BLaER1 treated with 17β-estradiol and CSF1 and Interleukin-3, amounts not matched to agents 10 nM and 100 nM (cell line): ENCODE results near the gene MUC6.

Experiments used
- H3K27ac ChIP-seq, 11 experiments: shearing (Covaris generic); formaldehyde crosslinking; 2 replicates each; pipeline ENCODE4 v1.8.1; 2022
- H3K27me3 ChIP-seq, 11 experiments: shearing (Covaris generic); formaldehyde crosslinking; 2 replicates each; pipeline ENCODE4 v1.8.1; 2022
- H3K36me3 ChIP-seq, 11 experiments: shearing (Covaris generic); formaldehyde crosslinking; 2 replicates each; pipeline ENCODE4 v1.8.1; 2022
- H3K4me1 ChIP-seq, 10 experiments: shearing (Covaris generic); formaldehyde crosslinking; 2 replicates each; pipeline ENCODE4 v1.8.1; 2022
- H3K4me2 ChIP-seq, 11 experiments: shearing (Covaris generic); formaldehyde crosslinking; 2 replicates each; pipeline ENCODE4 v1.8.1; 2022
- H3K4me3 ChIP-seq, 10 experiments: shearing (Covaris generic); formaldehyde crosslinking; 2 replicates each; pipeline ENCODE4 v1.8.1; 2022
- H3K9ac ChIP-seq, 11 experiments: shearing (Covaris generic); formaldehyde crosslinking; 2 replicates each; pipeline ENCODE4 v1.8.1; 2022
- H3K9me3 ChIP-seq, 11 experiments: shearing (Covaris generic); formaldehyde crosslinking; replicated peaks in 1 of 11; 2 replicates each; pipeline ENCODE4 v1.8.1; 2022
- H4K20me1 ChIP-seq, 11 experiments: shearing (Covaris generic); formaldehyde crosslinking; 2 replicates each; pipeline ENCODE4 v1.8.1; 2022
- Cebpa-rat ChIP-seq, 11 experiments: shearing (Covaris generic); IDR thresholded peaks; 2 replicates each; pipeline ENCODE4 v1.8.1; 2022

MUC6 gene

GRCh38 chr11:1054143-1055108, 17.9 kb upstream of the MUC6 start:
- no peak overlapping the region for H3K27ac ChIP-seq
- peak overlapping the region in 2 of 11 experiments; percentile 9 to 41; a peak in 2 of 22 replicates for H3K9ac ChIP-seq

GRCh38 chr11:1053121-1053901, 16.8 kb upstream of the MUC6 start:
- no peaks in the 10 kb centered on the region for H3K9me3 ChIP-seq
- H3K4me2 ChIP-seq: peak overlapping the region in 9 of 11 experiments; percentile 15 to 89 (median 82); a peak in 15 of 22 replicates
- H3K27ac ChIP-seq: no peak overlapping the region
- peaks cover 49 to 92% (median 88%) of the 10 kb centered on the region in 10 experiments for H3K4me1 ChIP-seq
- peaks cover 0 to 24% (median 0%) of the 10 kb centered on the region in 11 experiments; a peak in 2 of 22 replicates for H4K20me1 ChIP-seq
- H3K4me3 ChIP-seq: no peak overlapping the region
- no peak for TF ChIP-seq Cebpa-rat (IDR thresholded peaks at IDR 0.05)
- no peaks in the 10 kb centered on the region for H3K27me3 ChIP-seq
- no peaks in the 10 kb centered on the region for H3K36me3 ChIP-seq
- peak overlapping the region in 2 of 11 experiments; percentile 16 to 24; a peak in 2 of 22 replicates for H3K9ac ChIP-seq

More at GRCh38 chr11:1054143-1055108, 17.9 kb upstream of the MUC6 start:
- Histone ChIP-seq H3K9me3 (no peaks in the 10 kb centered on the region), H3K36me3 (no peaks in the 10 kb centered on the region), H4K20me1 (peaks cover 0 to 24% (median 0%) of the 10 kb centered on the region in 11 experiments; a peak in 2 of 22 replicates), H3K27me3 (no peaks in the 10 kb centered on the region), H3K4me1 (peaks cover 44 to 81% (median 77%) of the 10 kb centered on the region in 10 experiments), H3K4me2 (peak overlapping the region in 9 of 11 experiments; percentile 68 to 89 (median 82); a peak in 16 of 22 replicates), H3K4me3 (no peak overlapping the region)
- no peak for TF ChIP-seq Cebpa-rat (IDR thresholded peaks at IDR 0.05)

GRCh38 chr11:1052133-1053011, 15.9 kb upstream of the MUC6 start:
- peak overlapping the region in 9 of 11 experiments; percentile 15 to 89 (median 82); a peak in 12 of 22 replicates for H3K4me2 ChIP-seq
- H3K27ac ChIP-seq: no peak overlapping the region; a peak in 2 of 22 replicates
- no peaks in the 10 kb centered on the region for H3K27me3 ChIP-seq
- no peaks in the 10 kb centered on the region for H3K9me3 ChIP-seq
- peaks cover 49 to 98% (median 96%) of the 10 kb centered on the region in 10 experiments for H3K4me1 ChIP-seq
- peak overlapping the region in 6 of 11 experiments; percentile 2 to 52 (median 38); a peak in 7 of 22 replicates for H3K9ac ChIP-seq
- no peak overlapping the region for H3K4me3 ChIP-seq
- H4K20me1 ChIP-seq: peaks cover 0 to 24% (median 0%) of the 10 kb centered on the region in 11 experiments; a peak in 2 of 22 replicates
- no peak for TF ChIP-seq Cebpa-rat (IDR thresholded peaks at IDR 0.05)
- H3K36me3 ChIP-seq: no peaks in the 10 kb centered on the region

GRCh38 chr11:1051356-1052132, 15.0 kb upstream of the MUC6 start:
- peaks cover 42 to 100% (median 96%) of the 10 kb centered on the region in 10 experiments for H3K4me1 ChIP-seq
- no peaks in the 10 kb centered on the region for H3K36me3 ChIP-seq
- H3K9me3 ChIP-seq: no peaks in the 10 kb centered on the region
- no peak overlapping the region; a peak in 1 of 22 replicates for H3K27ac ChIP-seq
- peaks cover 0 to 24% (median 0%) of the 10 kb centered on the region in 11 experiments; a peak in 2 of 22 replicates for H4K20me1 ChIP-seq
- H3K27me3 ChIP-seq: no peaks in the 10 kb centered on the region
- TF ChIP-seq Cebpa-rat (IDR thresholded peaks at IDR 0.05): no peak
- peak overlapping the region in 7 of 11 experiments; percentile 2 to 52 (median 30); a peak in 7 of 22 replicates for H3K9ac ChIP-seq
- H3K4me3 ChIP-seq: no peak overlapping the region; a peak in 1 of 20 replicates
- peak overlapping the region; percentile 52 to 89 (median 69); a peak in 18 of 22 replicates for H3K4me2 ChIP-seq

GRCh38 chr11:1050581-1051355, 14.2 kb upstream of the MUC6 start:
- Histone ChIP-seq H3K9ac (peak overlapping the region in 5 of 11 experiments; percentile 30 to 69 (median 49); a peak in 8 of 22 replicates), H3K27me3 (no peaks in the 10 kb centered on the region), H3K27ac (peak overlapping the region in 1 of 11 experiments; percentile 44; a peak in 2 of 22 replicates), H4K20me1 (peaks cover 0 to 24% (median 0%) of the 10 kb centered on the region in 11 experiments; a peak in 2 of 22 replicates), H3K4me1 (peaks cover 34 to 100% (median 92%) of the 10 kb centered on the region in 10 experiments), H3K36me3 (no peaks in the 10 kb centered on the region), H3K4me3 (peak overlapping the region in 1 of 10 experiments; percentile 16; a peak in 3 of 20 replicates), H3K9me3 (peaks cover 0 to 1% (median 0%) of the 10 kb centered on the region in 11 experiments; a peak in 2 of 22 replicates), H3K4me2 (peak overlapping the region; percentile 52 to 89 (median 69); a peak in 21 of 22 replicates)
- TF ChIP-seq Cebpa-rat (IDR thresholded peaks at IDR 0.05): no peak

GRCh38 chr11:1049911-1050580, 13.5 kb upstream of the MUC6 start:
- Histone ChIP-seq H3K27me3 (no peaks in the 10 kb centered on the region), H3K27ac (peak overlapping the region in 4 of 11 experiments; percentile 7 to 45 (median 35); a peak in 6 of 22 replicates), H3K4me3 (peak overlapping the region in 2 of 10 experiments; percentile 15 to 16; a peak in 3 of 20 replicates), H3K9me3 (peaks cover 3 to 9% (median 6%) of the 10 kb centered on the region in 11 experiments; a peak in 18 of 22 replicates), H3K36me3 (no peaks in the 10 kb centered on the region), H3K4me1 (peaks cover 27 to 99% (median 85%) of the 10 kb centered on the region in 10 experiments), H4K20me1 (peaks cover 0 to 24% (median 0%) of the 10 kb centered on the region in 11 experiments; a peak in 2 of 22 replicates), H3K4me2 (peak overlapping the region; percentile 52 to 89 (median 69)), H3K9ac (peak overlapping the region in 6 of 11 experiments; percentile 4 to 69 (median 48); a peak in 11 of 22 replicates)
- TF ChIP-seq Cebpa-rat (IDR thresholded peaks at IDR 0.05): no peak
